Hepatocyte (in vitro differentiated cells): Measurements from ENCODE around the gene DEF6. TPM values are rescaled to one million over a fixed set of nuclear protein-coding genes. Genes with fewer than 3 reads are reported as not detected.

Experiments used
- DNase-seq: peaks from one replicate; pipeline ENCODE4 v3.0.0-alpha.2; 2016; ENCODE audit warnings: low spot score
- H2AFZ ChIP-seq: fragments of 200-600 bp; sonication (generic); 2 replicates; pipeline ENCODE4 v1.6.0; 2016; ENCODE audit warnings: antibody characterized with exemption, mild to moderate bottlenecking
- H3K27ac ChIP-seq: fragments of 200-600 bp; sonication (generic); 2 replicates; pipeline ENCODE4 v1.5.1; 2016; ENCODE audit warnings: mild to moderate bottlenecking
- H3K27me3 ChIP-seq: fragments of 200-600 bp; sonication (generic); 2 replicates; pipeline ENCODE4 v1.6.1; 2016
- H3K36me3 ChIP-seq: fragments of 200-600 bp; sonication (generic); replicated peaks from 2 replicates; pipeline ENCODE4 v1.5.1; 2016; ENCODE audit warnings: low read depth; ENCODE audit not compliant: insufficient read depth
- H3K4me1 ChIP-seq: fragments of 200-600 bp; sonication (generic); 2 replicates; pipeline ENCODE4 v1.5.1; 2016; ENCODE audit warnings: mild to moderate bottlenecking, moderate library complexity; ENCODE audit not compliant: insufficient read depth
- H3K4me2 ChIP-seq: fragments of 200-600 bp; sonication (generic); 2 replicates; pipeline ENCODE4 v1.6.0; 2016
- H3K4me3 ChIP-seq: fragments of 200-600 bp; sonication (generic); 2 replicates; pipeline ENCODE4 v1.5.1; 2016; ENCODE audit warnings: mild to moderate bottlenecking
- H3K79me2 ChIP-seq: fragments of 200-600 bp; sonication (generic); 2 replicates; pipeline ENCODE4 v1.6.0; 2017; ENCODE audit warnings: mild to moderate bottlenecking
- H3K9me2 ChIP-seq: fragments of 200-600 bp; sonication (generic); replicated peaks from 2 replicates; pipeline ENCODE4 v1.6.0; 2017; ENCODE audit warnings: mild to moderate bottlenecking; ENCODE audit not compliant: insufficient read depth
- H3K9me3 ChIP-seq: fragments of 200-600 bp; sonication (generic); 2 replicates; pipeline ENCODE4 v1.5.1; 2016; ENCODE audit warnings: low read depth, mild to moderate bottlenecking
- H4K20me1 ChIP-seq: fragments of 200-600 bp; sonication (generic); 2 replicates; pipeline ENCODE4 v1.6.0; 2016; ENCODE audit warnings: mild to moderate bottlenecking; ENCODE audit not compliant: insufficient read depth, poor library complexity, severe bottlenecking
- EZH2 ChIP-seq: fragments of 200-600 bp; sonication (generic); IDR thresholded peaks from 2 replicates; pipeline ENCODE4 v1.6.1; 2016; ENCODE audit warnings: antibody characterized with exemption, mild to moderate bottlenecking, borderline replicate concordance
- EZH2phosphoT487 ChIP-seq: fragments of 200-600 bp; sonication (generic); IDR thresholded peaks from one replicate; pipeline ENCODE4 v1.6.1; 2018; ENCODE audit warnings: antibody characterized with exemption, mild to moderate bottlenecking, low read depth, moderate library complexity; ENCODE audit not compliant: unreplicated experiment, severe bottlenecking
- WGBS: methylation state at CpG from one replicate; pipeline ENCODE4 v1.1.6; 2016; ENCODE audit warnings: low lambda C conversion rate; ENCODE audit errors: missing lambda C conversion rate; 5-methylcytosine and 5-hydroxymethylcytosine counted together
- polyA plus RNA-seq: library from polyadenylated mRNA; unstranded; fragments of >200 nt; fragmentation: Nextera tagmentation; extraction: Ambion mirVana; gene quantifications from 2 replicates; pipeline ENCODE4 v1.2.1, GENCODE V29; 2016
- total RNA-seq: library from RNA; depleted of rRNA; stranded (reverse); fragments of >200 nt; gene quantifications from 2 replicates; pipeline ENCODE4 v1.2.3, GENCODE V29; 2014
- TF ChIP-seq, protein P1 (sequence below): fragments of 200-600 bp; sonication (generic); IDR thresholded peaks from 2 replicates; pipeline ENCODE4 v1.5.1; 2016; ENCODE audit warnings: antibody characterized with exemption, mild to moderate bottlenecking; ENCODE audit not compliant: poor library complexity

Gene DEF6
- total and polyA plus RNA-seq, 2 experiments from 2014 or later: 3.7 to 3.8 TPM

DNA sequence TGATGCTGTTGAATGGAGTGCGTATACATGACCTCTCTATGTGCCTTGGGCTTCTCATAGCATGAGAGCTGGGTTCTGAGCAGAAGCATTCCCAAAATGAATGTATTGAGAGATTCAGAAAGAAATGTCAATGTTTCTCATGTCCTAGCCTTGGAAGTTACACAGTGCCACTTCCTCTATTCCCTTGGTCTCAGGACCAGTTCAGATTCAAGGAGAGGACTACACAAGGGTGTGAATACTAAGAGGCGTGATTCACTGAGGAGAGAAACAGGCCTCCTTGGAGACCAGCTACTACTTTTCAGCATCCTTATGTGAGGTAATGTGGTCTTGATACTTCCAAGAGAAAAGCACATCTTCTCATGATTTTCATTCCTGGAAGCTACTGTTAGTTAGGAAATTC, 55.1 kb downstream of the DEF6 start:
- Histone ChIP-seq H3K4me3 (no peak overlapping the region), H3K36me3 (no peaks in the 10 kb centered on the region), H3K9me3 (no peaks in the 10 kb centered on the region), H3K79me2 (peaks cover 27% of the 10 kb centered on the region), H2AFZ (no peak overlapping the region), H4K20me1 (no peaks in the 10 kb centered on the region), H3K4me1 (no peaks in the 10 kb centered on the region), H3K9me2 (no peaks in the 10 kb centered on the region), H3K4me2 (no peak overlapping the region), H3K27me3 (no peaks in the 10 kb centered on the region), H3K27ac (no peak overlapping the region)
- WGBS: 98% methylated on average over 2 of the region's 2 CpGs
- no peak for TF ChIP-seq EZH2phosphoT487
- TF ChIP-seq EZH2: no peak
- TF ChIP-seq, protein P1, sequence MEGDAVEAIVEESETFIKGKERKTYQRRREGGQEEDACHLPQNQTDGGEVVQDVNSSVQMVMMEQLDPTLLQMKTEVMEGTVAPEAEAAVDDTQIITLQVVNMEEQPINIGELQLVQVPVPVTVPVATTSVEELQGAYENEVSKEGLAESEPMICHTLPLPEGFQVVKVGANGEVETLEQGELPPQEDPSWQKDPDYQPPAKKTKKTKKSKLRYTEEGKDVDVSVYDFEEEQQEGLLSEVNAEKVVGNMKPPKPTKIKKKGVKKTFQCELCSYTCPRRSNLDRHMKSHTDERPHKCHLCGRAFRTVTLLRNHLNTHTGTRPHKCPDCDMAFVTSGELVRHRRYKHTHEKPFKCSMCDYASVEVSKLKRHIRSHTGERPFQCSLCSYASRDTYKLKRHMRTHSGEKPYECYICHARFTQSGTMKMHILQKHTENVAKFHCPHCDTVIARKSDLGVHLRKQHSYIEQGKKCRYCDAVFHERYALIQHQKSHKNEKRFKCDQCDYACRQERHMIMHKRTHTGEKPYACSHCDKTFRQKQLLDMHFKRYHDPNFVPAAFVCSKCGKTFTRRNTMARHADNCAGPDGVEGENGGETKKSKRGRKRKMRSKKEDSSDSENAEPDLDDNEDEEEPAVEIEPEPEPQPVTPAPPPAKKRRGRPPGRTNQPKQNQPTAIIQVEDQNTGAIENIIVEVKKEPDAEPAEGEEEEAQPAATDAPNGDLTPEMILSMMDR: no peak
- DNase-seq: no peak

GRCh38 chr6:35354361-35355135, 56.9 kb downstream of the DEF6 start:
- peaks cover 23% of the 10 kb centered on the region for H3K79me2 ChIP-seq
- 95% methylated on average over 13 of the region's 13 CpGs for WGBS
- no peak overlapping the region for H2AFZ ChIP-seq
- no peak overlapping the region for H3K4me2 ChIP-seq
- H3K27me3 ChIP-seq: no peaks in the 10 kb centered on the region
- H3K36me3 ChIP-seq: no peaks in the 10 kb centered on the region
- H3K9me3 ChIP-seq: no peaks in the 10 kb centered on the region
- H3K27ac ChIP-seq: peak overlapping the region; percentile 20
- peaks cover 4% of the 10 kb centered on the region for H3K4me1 ChIP-seq
- H3K9me2 ChIP-seq: no peaks in the 10 kb centered on the region
- no peaks in the 10 kb centered on the region for H4K20me1 ChIP-seq
- TF ChIP-seq EZH2phosphoT487: no peak
- TF ChIP-seq, protein P1: no peak
- no peak for TF ChIP-seq EZH2
- no peak for DNase-seq
- no peak overlapping the region for H3K4me3 ChIP-seq

DNA sequence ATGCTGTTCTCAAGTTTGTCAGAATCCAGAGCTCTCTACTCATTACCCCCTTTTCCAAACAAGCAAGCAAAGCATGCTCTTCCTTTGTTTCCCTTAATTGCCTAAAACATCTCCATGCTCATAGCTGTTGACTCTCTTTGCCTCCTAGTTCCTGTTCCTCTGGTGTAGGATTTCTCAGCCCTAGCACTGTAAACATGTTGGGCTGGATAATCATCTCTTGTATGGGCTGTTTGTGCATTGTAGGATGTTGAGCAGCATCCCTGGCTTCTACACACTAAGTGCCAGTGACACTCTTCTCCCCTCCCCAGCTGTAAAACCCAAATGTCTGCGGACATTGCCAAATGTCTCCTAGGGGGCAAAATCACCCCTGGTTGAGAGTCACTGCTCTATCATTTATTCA, 58.8 kb downstream of the DEF6 start:
- no peak overlapping the region for H3K27ac ChIP-seq
- no peaks in the 10 kb centered on the region for H4K20me1 ChIP-seq
- no peaks in the 10 kb centered on the region for H3K36me3 ChIP-seq
- peaks cover 9% of the 10 kb centered on the region for H3K4me1 ChIP-seq
- H3K79me2 ChIP-seq: peaks cover 19% of the 10 kb centered on the region
- DNase-seq: no peak
- H3K27me3 ChIP-seq: no peaks in the 10 kb centered on the region
- TF ChIP-seq EZH2phosphoT487: no peak
- TF ChIP-seq, protein P1: no peak
- TF ChIP-seq EZH2: no peak
- no peak overlapping the region for H3K4me3 ChIP-seq
- WGBS: 96% methylated on average over 1 of the region's 1 CpG
- H3K9me3 ChIP-seq: no peaks in the 10 kb centered on the region
- H2AFZ ChIP-seq: no peak overlapping the region
- no peak overlapping the region for H3K4me2 ChIP-seq
- no peaks in the 10 kb centered on the region for H3K9me2 ChIP-seq
